Adrenal gland (tissue), 5 donors: ENCODE measurements around the gene ASPHD1.

ENCODE experiments used
- CTCF ChIP-seq, 6 experiments: fragments of 450-650 bp in 4 of 6; fragments of 200-600 bp in 2 of 6; sonication (generic) in 1 of 6; IDR thresholded peaks; 1 replicate in 5 of 6; 2 replicates in 1 of 6; pipeline versions ENCODE4 v1.5.1 to v1.8.0; 2016 to 2021; ENCODE audit warnings: antibody characterized with exemption in 6 of 6, mild to moderate bottlenecking in 2 of 6, moderate library complexity in 1 of 6
- POLR2A ChIP-seq, 2 donors: fragments of 450-650 bp; IDR thresholded peaks; one replicate each; pipeline ENCODE4 v1.6.1; 2017; ENCODE audit warnings: antibody characterized with exemption in 2 of 2, mild to moderate bottlenecking in 2 of 2, moderate library complexity in 1 of 2
- donor health status: DM: no; HTN: no; CAD: no.

GRCh38 chr16:29907973-29908372, 7.7 kb downstream of the ASPHD1 start:
- TF ChIP-seq POLR2A (IDR thresholded peaks at IDR 0.05) (no peak), CTCF (IDR thresholded peaks at IDR 0.05) (no peak)
